HepG2 (cell line): ENCODE data around the gene SLIT3.

ENCODE experiments used
- CTCF ChIP-seq: sonication (generic); formaldehyde crosslinking; IDR thresholded peaks from 2 replicates; pipeline ENCODE4 v1.5.0; 2020; ENCODE audit warnings: mild to moderate bottlenecking, missing genetic modification reagents, moderate library complexity
- IKZF1 ChIP-seq: fragments of 450-650 bp; IDR thresholded peaks from 2 replicates; pipeline ENCODE4 v1.7.1; 2016
- KMT2A ChIP-seq: sonication (generic); formaldehyde crosslinking; IDR thresholded peaks from 2 replicates; pipeline ENCODE4 v1.4.0; 2020; ENCODE audit warnings: missing genetic modification reagents
- NCOA2 ChIP-seq: sonication (generic); formaldehyde crosslinking; IDR thresholded peaks from 2 replicates; pipeline ENCODE4 v1.8.0; 2022; ENCODE audit warnings: inconsistent platforms
- RORA ChIP-seq: sonication (generic); formaldehyde crosslinking; IDR thresholded peaks from 2 replicates; pipeline ENCODE4 v1.5.0; 2020; ENCODE audit warnings: mild to moderate bottlenecking, missing genetic modification reagents, moderate library complexity
- SMARCE1 ChIP-seq: fragments of 450-650 bp; IDR thresholded peaks from 2 replicates; pipeline ENCODE4 v1.6.1; 2017; ENCODE audit warnings: borderline replicate concordance
- THAP8 ChIP-seq: sonication (generic); formaldehyde crosslinking; IDR thresholded peaks from 2 replicates; pipeline ENCODE4 v1.5.1; 2020; ENCODE audit warnings: missing genetic modification reagents, mild to moderate bottlenecking, borderline replicate concordance
- YY1 ChIP-seq: IDR thresholded peaks from 2 replicates; pipeline ENCODE4 v1.6.1; 2011; ENCODE audit warnings: low read length, low read depth, moderate library complexity, mild to moderate bottlenecking; ENCODE audit not compliant: insufficient read depth, insufficient replicate concordance
- ZBTB3 ChIP-seq: sonication (generic); formaldehyde crosslinking; IDR thresholded peaks from 2 replicates; pipeline ENCODE4 v1.4.0; 2020; ENCODE audit warnings: low read depth, mild to moderate bottlenecking, moderate library complexity, missing genetic modification reagents, borderline replicate concordance
- ZNF230 ChIP-seq: sonication (generic); formaldehyde crosslinking; IDR thresholded peaks from 2 replicates; pipeline ENCODE4 v1.4.0; 2020; ENCODE audit warnings: mild to moderate bottlenecking, missing genetic modification reagents
- ZNF558 ChIP-seq: sonication (generic); formaldehyde crosslinking; IDR thresholded peaks from 2 replicates; pipeline ENCODE4 v1.9.0; 2022; ENCODE audit warnings: mild to moderate bottlenecking, missing genetic modification reagents, borderline replicate concordance
- ZSCAN12 ChIP-seq: sonication (generic); formaldehyde crosslinking; IDR thresholded peaks from 2 replicates; pipeline ENCODE4 v1.9.0; 2021; ENCODE audit warnings: mild to moderate bottlenecking, missing genetic modification reagents

- no peak for TF ChIP-seq YY1
- no peak for TF ChIP-seq ZNF558 (CRISPR knock-in tag)
- no peak for TF ChIP-seq CTCF (CRISPR knock-in tag)
- no peak for TF ChIP-seq KMT2A
- TF ChIP-seq ZNF230 (CRISPR knock-in tag): no peak
- no peak for TF ChIP-seq THAP8 (CRISPR knock-in tag)
- TF ChIP-seq IKZF1: no peak
- TF ChIP-seq ZSCAN12 (CRISPR knock-in tag): no peak
- TF ChIP-seq SMARCE1: no peak
- no peak for TF ChIP-seq NCOA2 (CRISPR knock-in tag)
- no peak for TF ChIP-seq ZBTB3 (CRISPR knock-in tag)
- no peak for TF ChIP-seq RORA (CRISPR knock-in tag)
Observed at GRCh38 chr5:168935183-168935582, 365.8 kb downstream of the SLIT3 start.
